GM21360 (cell line): ENCODE results near the gene TGIF2LX.
"Not testable (repeated sequence)": the region's sequence is repeated elsewhere in the genome, so short reads cannot be mapped to it uniquely, and the experiment has no call there.

Source experiments
- ATAC-seq: cut with Tn5 transposase; IDR thresholded peaks from one replicate; pipeline ENCODE4 v1.9.1; 2021; ENCODE audit warnings: mild to moderate bottlenecking, moderate library complexity; ENCODE audit not compliant: unreplicated experiment

The TGIF2LX gene

DNA sequence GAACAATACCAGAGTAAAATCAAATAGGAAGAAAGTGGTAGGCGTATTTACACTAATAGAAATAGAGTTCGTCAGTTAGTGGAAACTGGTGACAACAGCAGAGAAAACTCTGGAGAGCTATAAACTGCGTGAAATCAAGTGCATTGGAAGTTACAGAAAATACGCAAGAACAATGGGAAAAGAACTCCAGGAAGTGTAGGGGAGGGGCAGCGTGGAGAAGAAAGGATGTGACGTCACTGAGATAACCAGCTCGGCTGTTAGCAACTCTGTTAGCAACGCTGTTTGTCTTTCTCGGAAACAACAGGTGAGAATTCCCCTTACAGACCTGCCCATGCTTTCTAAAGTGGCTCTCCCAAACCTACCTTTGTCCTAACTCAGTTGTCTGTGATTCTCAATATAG lies at the start of gene TGIF2LX:
Gene TGIF2LX (plus strand): TSS at position 244 of the 400 bp plus-strand sequence. CDS start 178 bp downstream, outside the sequence.
- not testable (repeated sequence) for ATAC-seq

DNA sequence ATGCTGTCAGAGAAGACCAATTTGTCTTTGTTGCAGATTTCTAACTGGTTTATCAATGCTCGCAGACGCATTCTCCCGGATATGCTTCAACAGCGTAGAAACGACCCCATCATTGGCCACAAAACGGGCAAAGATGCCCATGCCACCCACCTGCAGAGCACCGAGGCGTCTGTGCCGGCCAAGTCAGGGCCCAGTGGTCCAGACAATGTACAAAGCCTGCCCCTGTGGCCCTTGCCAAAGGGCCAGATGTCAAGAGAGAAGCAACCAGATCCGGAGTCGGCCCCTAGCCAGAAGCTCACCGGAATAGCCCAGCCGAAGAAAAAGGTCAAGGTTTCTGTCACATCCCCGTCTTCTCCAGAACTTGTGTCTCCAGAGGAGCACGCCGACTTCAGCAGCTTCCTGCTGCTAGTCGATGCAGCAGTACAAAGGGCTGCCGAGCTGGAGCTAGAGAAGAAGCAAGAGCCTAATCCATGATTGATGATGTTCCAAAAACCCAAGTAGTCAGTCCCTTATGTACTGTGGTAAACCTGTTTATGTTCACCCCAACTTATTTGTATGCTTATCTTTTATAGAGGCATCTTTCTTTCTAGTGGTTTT lies 728 bp downstream of the TGIF2LX start:
- ATAC-seq, result not testable (repeated sequence)

DNA sequence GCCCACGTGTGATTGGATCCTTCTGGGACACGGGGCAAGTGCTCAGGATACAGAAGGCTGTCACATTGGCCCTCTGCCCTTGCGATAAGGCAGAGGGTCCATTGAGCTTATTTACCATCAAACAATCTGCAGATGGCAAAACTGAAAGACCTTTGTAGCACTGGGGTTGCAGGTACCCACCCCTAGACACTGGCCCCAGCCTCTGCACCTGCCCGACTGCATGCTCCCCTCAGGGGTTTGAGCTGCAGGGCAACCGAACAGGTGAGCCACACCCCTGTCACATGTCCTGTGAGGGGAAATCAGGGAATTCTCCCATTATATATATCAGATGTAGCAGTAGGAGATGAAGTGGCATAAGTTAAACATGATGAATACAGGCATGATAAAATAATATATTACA lies 21.4 kb downstream of the TGIF2LX start:
- not testable (repeated sequence) for ATAC-seq

DNA sequence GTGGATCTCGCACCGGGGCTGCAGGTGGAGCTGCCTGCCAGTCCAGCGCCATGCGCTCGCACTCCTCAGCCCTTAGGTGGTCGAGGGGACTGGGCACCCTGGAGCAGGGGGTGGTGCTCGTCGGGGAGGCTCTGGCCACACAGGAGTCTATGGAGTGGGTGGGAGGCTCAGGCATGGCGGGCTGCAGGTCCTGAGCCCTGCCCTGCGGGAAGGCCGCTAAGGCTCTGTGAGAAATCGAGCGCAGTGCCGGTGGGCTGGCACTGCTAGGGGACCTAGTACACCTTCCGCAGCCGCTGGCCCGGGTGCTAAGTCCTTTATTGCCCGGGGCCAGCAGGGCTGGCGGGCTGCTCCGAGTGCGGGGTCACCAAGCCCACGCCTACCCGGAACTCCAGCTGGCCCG lies 43.9 kb downstream of the TGIF2LX start:
- not testable (repeated sequence) for ATAC-seq
